Smooth muscle cell of the brain vasculature (primary cell): ENCODE measurements around the gene TTL.

Source experiments
- DNase-seq: peaks from one replicate; pipeline ENCODE4 v3.0.0-alpha.2; 2012; ENCODE audit warnings: low read depth, low spot score

Gene TTL

DNA sequence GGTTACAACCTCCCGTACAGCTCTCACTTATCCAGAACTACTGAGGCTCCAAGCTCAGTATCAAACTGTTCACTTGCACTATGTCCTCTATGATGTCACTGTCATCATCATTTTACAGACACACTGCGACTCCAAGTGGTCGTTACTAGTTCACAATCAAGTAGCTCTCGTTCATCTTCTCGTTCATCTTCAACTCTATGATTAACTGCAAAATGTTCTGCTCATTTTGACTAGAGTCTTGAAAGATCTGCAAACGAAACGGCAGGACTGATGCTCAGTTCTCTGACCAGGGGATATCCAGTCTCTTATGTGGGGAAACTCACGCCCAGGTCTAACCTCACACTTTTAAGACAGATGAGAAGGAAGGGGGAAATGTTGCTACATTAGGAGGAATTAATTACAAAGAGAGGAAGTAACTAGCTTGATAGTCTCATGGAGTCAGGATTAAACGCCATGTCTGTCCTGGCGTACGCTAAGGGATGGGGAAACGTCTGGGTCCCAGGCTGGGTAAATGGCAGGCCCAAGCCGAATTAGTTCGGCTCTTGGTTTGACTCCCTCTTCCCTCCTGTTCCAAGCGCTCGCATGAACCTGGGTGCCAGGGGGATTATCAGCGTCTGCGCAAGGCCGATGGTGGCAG lies 101.7 kb downstream of the TTL start:
- no peak for DNase-seq

DNA sequence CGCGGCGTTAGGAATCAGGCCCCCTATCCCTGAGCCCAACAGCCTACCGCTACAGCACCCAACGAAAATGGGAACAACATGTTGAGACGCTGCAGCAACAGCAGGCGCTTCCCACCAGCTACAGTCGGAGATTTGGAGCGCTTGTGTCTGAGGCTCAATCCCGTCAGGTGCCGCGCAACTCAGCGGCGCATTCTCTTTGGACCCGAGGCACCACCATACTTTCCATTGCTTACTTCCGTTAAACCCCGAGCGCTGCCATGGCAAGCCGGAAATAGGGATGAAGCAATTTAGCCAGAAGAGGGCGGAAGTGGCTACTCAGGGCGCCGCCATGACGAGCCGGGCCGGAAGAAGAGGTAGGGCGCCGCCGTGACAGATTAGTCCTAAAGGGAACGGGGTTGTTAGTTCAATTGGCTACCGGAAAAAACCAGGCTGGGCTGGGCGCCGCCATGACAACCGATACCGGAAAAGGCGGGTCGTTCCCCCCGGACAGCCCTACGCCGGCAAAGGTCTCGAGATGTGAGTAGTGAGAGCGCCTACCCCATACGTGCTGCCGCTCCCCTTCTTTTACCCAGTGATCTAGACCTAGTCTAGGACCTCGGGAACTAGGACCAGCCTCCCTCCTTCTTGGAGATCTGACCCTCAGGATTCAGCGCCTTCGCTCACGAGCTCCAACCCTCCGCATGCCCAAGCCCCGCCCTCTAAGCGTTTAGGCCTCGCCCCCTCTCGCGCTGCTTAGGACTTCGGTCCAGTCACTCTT lies 102.4 kb downstream of the TTL start, which contains the start of gene CHCHD5:
Gene CHCHD5 (plus strand): TSS at position 476 of the 757 bp plus-strand sequence. CDS start 39 bp downstream, at position 515.
- peak; percentile 82 for DNase-seq

DNA sequence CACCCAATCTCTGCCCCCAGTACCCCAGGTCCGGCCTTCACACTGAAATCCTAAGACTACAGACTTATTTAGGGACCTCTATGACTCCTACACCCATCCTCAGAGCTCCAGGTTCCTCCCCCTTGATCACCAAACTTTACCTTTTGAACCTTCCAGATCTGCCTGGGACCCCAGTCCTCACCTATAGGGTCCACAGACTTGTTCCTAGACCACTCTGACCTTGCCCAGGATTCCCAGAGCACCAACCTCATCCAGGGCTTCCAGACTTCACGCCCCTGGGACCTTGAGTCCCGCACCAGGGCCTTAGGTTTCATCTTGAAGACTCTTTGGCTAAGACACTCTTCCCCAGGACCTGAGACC lies 102.9 kb downstream of the TTL start:
- no peak for DNase-seq

DNA sequence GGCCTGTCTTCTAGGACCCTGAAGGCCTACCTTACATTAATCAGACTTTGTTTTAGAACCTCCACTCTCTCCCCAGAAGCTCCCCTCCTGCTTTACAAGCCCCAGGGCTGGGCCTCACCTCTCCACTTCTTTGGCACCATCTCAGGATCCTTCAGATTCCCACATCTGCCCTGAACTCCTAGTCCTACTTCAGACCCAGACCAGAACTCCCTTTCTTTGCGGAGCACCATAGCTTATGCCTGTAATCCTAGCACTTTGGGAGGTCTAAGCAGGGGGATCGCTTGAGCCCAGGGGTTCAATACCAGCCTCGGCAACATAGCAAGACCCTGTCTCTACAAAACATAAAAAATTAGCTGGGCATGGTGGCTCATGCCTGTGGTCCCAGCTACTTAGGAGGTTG lies 103.4 kb downstream of the TTL start:
- no peak for DNase-seq

DNA sequence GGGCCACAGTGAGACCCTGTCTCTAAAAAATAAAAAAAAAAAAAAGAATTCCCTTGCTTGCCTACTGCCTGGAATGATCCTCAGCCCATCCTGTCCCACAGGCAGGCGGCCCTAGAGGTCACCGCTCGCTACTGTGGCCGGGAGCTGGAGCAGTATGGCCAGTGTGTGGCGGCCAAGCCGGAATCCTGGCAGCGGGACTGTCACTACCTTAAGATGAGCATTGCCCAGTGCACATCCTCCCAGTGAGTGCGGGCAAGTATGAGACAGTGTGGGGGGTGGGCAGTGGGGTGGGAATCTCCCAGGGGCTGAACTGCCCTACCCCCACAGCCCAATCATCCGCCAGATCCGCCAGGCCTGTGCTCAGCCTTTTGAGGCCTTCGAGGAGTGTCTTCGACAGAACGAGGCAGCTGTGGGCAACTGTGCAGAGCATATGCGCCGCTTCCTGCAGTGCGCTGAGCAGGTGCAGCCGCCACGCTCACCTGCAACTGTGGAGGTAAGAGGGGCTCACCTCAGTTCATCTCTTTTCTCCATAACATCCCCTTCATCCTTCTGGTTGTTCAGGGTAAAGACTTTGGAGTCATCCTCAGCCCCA lies 104.0 kb downstream of the TTL start:
- DNase-seq, result no peak

DNA sequence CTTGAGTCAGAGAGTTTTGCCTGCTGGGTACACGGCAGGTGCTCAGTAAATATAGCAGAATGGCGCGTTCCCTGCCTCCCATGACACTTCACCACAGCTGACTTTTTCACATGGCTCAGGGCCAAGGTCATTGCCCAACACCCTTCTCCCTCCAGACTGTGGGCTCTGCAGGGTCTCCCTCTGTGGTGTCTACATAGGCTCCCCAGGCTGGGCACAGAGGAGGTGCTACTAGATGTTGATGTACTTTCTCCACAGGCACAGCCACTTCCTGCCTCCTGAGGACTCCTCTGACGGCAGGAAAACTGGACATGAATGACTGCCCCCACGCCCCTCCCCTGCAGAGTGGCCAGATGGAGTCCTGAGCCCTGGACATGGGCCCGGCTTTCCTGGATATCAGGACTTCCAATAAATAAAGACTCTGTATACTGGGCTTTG lies 106.7 kb downstream of the TTL start:
- peak; percentile 77 for DNase-seq
